Astrocyte of the hippocampus (primary cell): ENCODE data around the gene ORM1.
A peak's percentile ranks its signal among the peaks of the same experiment; 100 is the strongest.
"Not testable (repeated sequence)": the region's sequence is repeated elsewhere in the genome, so short reads cannot be mapped to it uniquely, and the experiment has no call there.

Source experiments
- DNase-seq: peaks from one replicate; pipeline ENCODE4 v3.0.0; 2011; ENCODE audit warnings: low read depth, low spot score

The ORM1 gene

GRCh38 chr9:114308361-114308950 lies 14.4 kb upstream of the ORM1 start:
- no peak for DNase-seq

GRCh38 chr9:114309096-114309495 lies 13.8 kb upstream of the ORM1 start:
- DNase-seq, result no peak

GRCh38 chr9:114310471-114311450 lies 12.1 kb upstream of the ORM1 start:
- DNase-seq, result no peak

GRCh38 chr9:114311571-114312512 lies 11.1 kb upstream of the ORM1 start:
- DNase-seq, result no peak

- DNase-seq, result no peak
Observed at GRCh38 chr9:114312513-114312875, 10.4 kb upstream of the ORM1 start.

- no peak for DNase-seq
Observed at GRCh38 chr9:114313186-114313585, 9.7 kb upstream of the ORM1 start.

GRCh38 chr9:114314256-114314867 lies 8.5 kb upstream of the ORM1 start:
- no peak for DNase-seq

- no peak for DNase-seq
Observed at GRCh38 chr9:114314881-114315722, 7.8 kb upstream of the ORM1 start.

GRCh38 chr9:114315723-114316363 lies 7.1 kb upstream of the ORM1 start:
- DNase-seq, result no peak

- peak; percentile 62 for DNase-seq
Observed at GRCh38 chr9:114316605-114317230, 6.2 kb upstream of the ORM1 start.

- DNase-seq, result no peak
Observed at GRCh38 chr9:114317665-114318357, 5.1 kb upstream of the ORM1 start.

GRCh38 chr9:114318416-114318815 lies 4.5 kb upstream of the ORM1 start:
- DNase-seq, result no peak

GRCh38 chr9:114319147-114319546 lies 3.8 kb upstream of the ORM1 start:
- no peak for DNase-seq

- DNase-seq, result peak; percentile 26
Observed at GRCh38 chr9:114320710-114321109, 2.2 kb upstream of the ORM1 start.

GRCh38 chr9:114321759-114322158 lies 1.1 kb upstream of the ORM1 start:
- peak; percentile 42 for DNase-seq

GRCh38 chr9:114322160-114322818 lies 609 bp upstream of the ORM1 start:
- peak; percentile 17 for DNase-seq

- not testable (repeated sequence) for DNase-seq
Observed at GRCh38 chr9:114323849-114324248, 951 bp downstream of the ORM1 start.

- DNase-seq, result no peak
Observed at GRCh38 chr9:114324492-114324891, 1.6 kb downstream of the ORM1 start.
